Right atrium auricular region (tissue), 2 donors: Measurements from ENCODE around the gene ST6GALNAC2. TPM values are rescaled to one million over a fixed set of nuclear protein-coding genes. Genes with fewer than 3 reads are reported as not detected.

ENCODE experiments used
- DNase-seq: peaks from one replicate; pipeline ENCODE4 v3.0.0-alpha.2; 2019; ENCODE audit warnings: low spot score
- H3K27ac ChIP-seq, 2 donors: fragments of 200-600 bp; sonication (generic); 1 replicate in 1 of 2; 2 replicates in 1 of 2; pipeline ENCODE4 v1.5.1; 2016 to 2019
- H3K27me3 ChIP-seq, 2 donors: fragments of 200-600 bp; sonication (generic); one replicate each; pipeline versions ENCODE4 v1.5.1 to v1.6.0; 2017 to 2019
- H3K36me3 ChIP-seq: fragments of 200-600 bp; sonication (generic); one replicate; pipeline ENCODE4 v1.5.1; 2016
- H3K4me1 ChIP-seq, 2 donors: fragments of 200-600 bp; sonication (generic); one replicate each; pipeline versions ENCODE4 v1.5.1 to v1.6.0; 2017 to 2019
- H3K4me3 ChIP-seq, 2 donors: fragments of 200-600 bp; sonication (generic); 1 replicate in 1 of 2; 2 replicates in 1 of 2; pipeline ENCODE4 v1.5.1; 2017 to 2019; ENCODE audit warnings: mild to moderate bottlenecking in 1 of 2, moderate library complexity in 1 of 2
- H3K9me3 ChIP-seq, 2 donors: fragments of 200-600 bp; sonication (generic); one replicate each; pipeline ENCODE4 v1.5.1; 2019
- CTCF ChIP-seq, 2 donors: fragments of 200-600 bp; sonication (generic); IDR thresholded peaks; one replicate each; pipeline ENCODE4 v1.5.1; 2019; ENCODE audit warnings: antibody characterized with exemption in 2 of 2
- total RNA-seq, 2 donors: library from RNA; depleted of rRNA; stranded (reverse); fragments of >200 nt; gene quantifications; one replicate each; pipeline ENCODE4 v1.1.0, GENCODE V29; 2016

Gene ST6GALNAC2
- total RNA-seq, 2 donors from 2014 or later = 4.5 to 6.4 TPM

GRCh38 chr17:76543826-76544545, 41.7 kb downstream of the ST6GALNAC2 start:
- Histone ChIP-seq H3K36me3 (no peaks in the 10 kb centered on the region), H3K4me1 (peaks cover 0 to 91% of the 10 kb centered on the region in 2 donors), H3K27ac (peak overlapping the region; percentile 81 to 88), H3K9me3 (no peaks in the 10 kb centered on the region), H3K4me3 (peak overlapping the region in 1 of 2 donors; percentile 11), H3K27me3 (no peaks in the 10 kb centered on the region)
- no peak for TF ChIP-seq CTCF (IDR thresholded peaks at IDR 0.05)
- DNase-seq = no peak

- H3K27me3 ChIP-seq = no peaks in the 10 kb centered on the region
- no peak overlapping the region for H3K4me3 ChIP-seq
- peak overlapping the region; percentile 81 to 88 for H3K27ac ChIP-seq
- DNase-seq = no peak
- no peaks in the 10 kb centered on the region for H3K9me3 ChIP-seq
- no peaks in the 10 kb centered on the region for H3K36me3 ChIP-seq
- TF ChIP-seq CTCF (IDR thresholded peaks at IDR 0.05) = no peak
- peaks cover 0 to 94% of the 10 kb centered on the region in 2 donors for H3K4me1 ChIP-seq
Measured at GRCh38 chr17:76543482-76543825, 42.2 kb downstream of the ST6GALNAC2 start.

- no peak overlapping the region for H3K4me3 ChIP-seq
- H3K36me3 ChIP-seq = no peaks in the 10 kb centered on the region
- H3K4me1 ChIP-seq = peaks cover 0 to 95% of the 10 kb centered on the region in 2 donors
- no peaks in the 10 kb centered on the region for H3K27me3 ChIP-seq
- TF ChIP-seq CTCF (IDR thresholded peaks at IDR 0.05) = no peak
- no peak for DNase-seq
- H3K9me3 ChIP-seq = no peaks in the 10 kb centered on the region
- H3K27ac ChIP-seq = peak overlapping the region; percentile 81 to 88
Measured at GRCh38 chr17:76542984-76543383, 42.7 kb downstream of the ST6GALNAC2 start.

- peak overlapping the region; percentile 81 to 88 for H3K27ac ChIP-seq
- H3K4me1 ChIP-seq = peaks cover 0 to 96% of the 10 kb centered on the region in 2 donors
- DNase-seq = no peak
Measured at GRCh38 chr17:76542566-76542971, 43.1 kb downstream of the ST6GALNAC2 start.

GRCh38 chr17:76541739-76542454, 43.8 kb downstream of the ST6GALNAC2 start:
- Histone ChIP-seq H3K27me3 (no peaks in the 10 kb centered on the region), H3K4me3 (no peak overlapping the region), H3K9me3 (no peaks in the 10 kb centered on the region), H3K36me3 (no peaks in the 10 kb centered on the region), H3K27ac (peak overlapping the region; percentile 81 to 88), H3K4me1 (peaks cover 0 to 93% of the 10 kb centered on the region in 2 donors)
- TF ChIP-seq CTCF (IDR thresholded peaks at IDR 0.05) = no peak
- no peak for DNase-seq

More at GRCh38 chr17:76542566-76542971, 43.1 kb downstream of the ST6GALNAC2 start:
- TF ChIP-seq CTCF (IDR thresholded peaks at IDR 0.05) = no peak
- no peak overlapping the region for H3K4me3 ChIP-seq
- no peaks in the 10 kb centered on the region for H3K27me3 ChIP-seq
- no peaks in the 10 kb centered on the region for H3K36me3 ChIP-seq
- no peaks in the 10 kb centered on the region for H3K9me3 ChIP-seq
